GM12878 (cell line): Measurements from ENCODE around the gene GJC1. TPM values are rescaled to one million over a fixed set of nuclear protein-coding genes. Genes with fewer than 3 reads are reported as not detected.

ENCODE experiments used
- ATAC-seq: fragments of 200-7000 bp; cut with Tn5 transposase; 3 replicates; pipeline ENCODE4 v1.9.1; 2020; ENCODE audit warnings: mild to moderate bottlenecking, moderate library complexity
- BruUV-seq: library from RNA; stranded (reverse); fragments of 400-500 nt; replicated peaks from 2 replicates; lab custom pipeline; 2021; lab: Mats Ljungman, UMichigan
- CTCF ChIA-PET: fragments of 300-600 bp; sonication (Branson Sonifier 250); formaldehyde crosslinking; extraction: SDS; loops from one replicate; lab custom pipeline; 2021; ENCODE audit warnings: inconsistent platforms; lab: Yijun Ruan, JAX
- POLR2A ChIA-PET: fragments of 350-600 bp; formaldehyde crosslinking; extraction: SDS; loops from one replicate; lab custom pipeline; 2021; ENCODE audit warnings: inconsistent platforms; lab: Charles Lee
- RAD21 ChIA-PET: fragments of 300-600 bp; sonication (Branson Sonifier 250); formaldehyde crosslinking; loops from one replicate; lab custom pipeline; 2023; ENCODE audit warnings: antibody characterized with exemption; ENCODE audit not compliant: unreplicated experiment; lab: Charles Lee
- SMC1A ChIA-PET: fragments of 300-600 bp; sonication (Branson Sonifier 250); formaldehyde crosslinking; loops from one replicate; lab custom pipeline; 2023; ENCODE audit not compliant: unreplicated experiment, uncharacterized antibody; lab: Charles Lee
- DNase-seq: peaks from one replicate; pipeline ENCODE4 v3.0.0-alpha.2; 2011; ENCODE audit warnings: low read depth, low spot score
- FAIRE-seq: peaks from 3 replicates; lab custom pipeline; 2011; peaks lifted over from hg19 to GRCh38; lab: Jason Lieb, UNC
- H2AFZ ChIP-seq: 2 replicates; pipeline ENCODE4 v1.6.0; 2011; ENCODE audit warnings: low read depth, low read length, control low read depth; ENCODE audit not compliant: control insufficient read depth
- H3K27ac ChIP-seq: 2 replicates; pipeline ENCODE4 v1.5.1; 2011; ENCODE audit warnings: control low read depth; ENCODE audit not compliant: control insufficient read depth, insufficient read depth
- H3K27me3 ChIP-seq, 2 experiments: replicated peaks in 1 of 2; 2 replicates each; pipeline versions ENCODE4 v1.6.0 to v1.6.1; 2011; ENCODE audit warnings: low read length in 1 of 2; ENCODE audit not compliant: control insufficient read depth in 2 of 2, insufficient read depth in 2 of 2
- H3K36me3 ChIP-seq, 2 experiments: 2 replicates each; pipeline ENCODE4 v1.5.1; 2011; ENCODE audit warnings: low read length in 1 of 2; ENCODE audit not compliant: control insufficient read depth in 2 of 2, insufficient read depth in 2 of 2
- H3K4me1 ChIP-seq: 2 replicates; pipeline ENCODE4 v1.6.1; 2011; ENCODE audit warnings: mild to moderate bottlenecking, low read length, moderate library complexity, mixed read lengths; ENCODE audit not compliant: control insufficient read depth, insufficient read depth
- H3K4me2 ChIP-seq: 2 replicates; pipeline ENCODE4 v1.6.0; 2011; ENCODE audit warnings: control low read depth; ENCODE audit not compliant: control insufficient read depth, insufficient read depth
- H3K4me3 ChIP-seq: fragments of 200-600 bp; sonication (generic); 2 replicates; pipeline ENCODE4 v1.5.1; 2016
- H3K79me2 ChIP-seq: 2 replicates; pipeline ENCODE4 v1.6.0; 2011; ENCODE audit warnings: low read length; ENCODE audit not compliant: control insufficient read depth, insufficient read depth
- H3K9ac ChIP-seq: 2 replicates; pipeline ENCODE4 v1.8.0; 2011; ENCODE audit warnings: low read length, control low read depth, mixed read lengths; ENCODE audit not compliant: control insufficient read depth, insufficient read depth
- H3K9me3 ChIP-seq: replicated peaks from 3 replicates; pipeline ENCODE4 v1.5.1; 2011; ENCODE audit warnings: mild to moderate bottlenecking, low read length; ENCODE audit not compliant: control insufficient read depth, insufficient read depth
- H4K20me1 ChIP-seq: 2 replicates; pipeline ENCODE4 v1.6.0; 2011; ENCODE audit not compliant: control insufficient read depth, insufficient read depth
- FOXK2 ChIP-seq: fragments of 450-650 bp; IDR thresholded peaks from 2 replicates; pipeline ENCODE4 v1.6.1; 2017; ENCODE audit warnings: mild to moderate bottlenecking, moderate library complexity
- HDGF ChIP-seq: fragments of 450-650 bp; IDR thresholded peaks from 2 replicates; pipeline ENCODE4 v1.6.1; 2016; ENCODE audit warnings: antibody characterized with exemption
- HSF1 ChIP-seq: fragments of 150-350 bp; IDR thresholded peaks from 2 replicates; pipeline ENCODE4 v1.6.1; 2014; ENCODE audit warnings: mild to moderate bottlenecking, low read depth, low read length
- MLLT1 ChIP-seq: fragments of 450-650 bp; IDR thresholded peaks from 2 replicates; pipeline ENCODE4 v1.6.1; 2016; ENCODE audit warnings: mild to moderate bottlenecking
- ZNF24 ChIP-seq: fragments of 450-650 bp; IDR thresholded peaks from 2 replicates; pipeline ENCODE4 v1.6.1; 2017; ENCODE audit warnings: antibody characterized with exemption, mild to moderate bottlenecking
- WGBS: methylation state at CpG from one replicate; pipeline ENCODE4 v1.1.6; 2016; ENCODE audit warnings: low lambda C conversion rate; ENCODE audit not compliant: insufficient replicate concordance, insufficient coverage; ENCODE audit errors: missing lambda C conversion rate; 5-methylcytosine and 5-hydroxymethylcytosine counted together
- in situ Hi-C: fragments of 300-500 bp; cut with MboI; formaldehyde crosslinking; loops from 9 replicates; pipeline ENCODE4 v1.14.3; 2018; ENCODE audit warnings: mixed read lengths
- intact Hi-C: fragments of 100-400 bp; cut with micrococcal nuclease; formaldehyde crosslinking; loops from one replicate; pipeline ENCODE4 v1.14.2; 2022; ENCODE audit not compliant: unreplicated experiment
- polyA plus RNA-seq, 11 experiments: library from polyadenylated mRNA; depleted of rRNA in 4 of 11; unstranded in 6 of 11; stranded (reverse) in 5 of 11; fragments of >200 nt; fragmentation: Nextera tagmentation in 4 of 11; fragmentation: Illumina TruSeq in 1 of 11; extraction: Ambion mirVana in 4 of 11; extraction: Trizol in 1 of 11; gene quantifications; 1 replicate in 1 of 11; 2 replicates in 10 of 11; pipeline versions ENCODE4 v1.2.1 to v1.2.3, GENCODE V29; 2011 to 2016; ENCODE audit warnings: inconsistent platforms in 2 of 11, missing spikeins in 2 of 11, low read depth in 1 of 11
- total RNA-seq, 4 experiments: library from RNA; depleted of rRNA in 3 of 4; stranded (reverse); fragments of >200 nt in 3 of 4; fragmentation: Illumina TruSeq in 1 of 4; extraction: Trizol in 1 of 4; gene quantifications; 2 replicates each; pipeline versions ENCODE4 v1.2.1 to v1.2.3, GENCODE V29; 2013 to 2021

The GJC1 gene
- total and polyA plus RNA-seq, 10 of the 15 experiments (the other 5 are each of a cell fraction or from before 2014, with no cell fraction given), result 0.37 to 3.4 (median 0.90) TPM

- no peak for TF ChIP-seq FOXK2
Measured at GRCh38 chr17:44864831-44865230, 34.7 kb upstream of the GJC1 start (continued).

GRCh38 chr17:44863061-44863918 lies 33.2 kb upstream of the GJC1 start:
- SMC1A ChIA-PET, result interaction anchor here (0.7 to 4.4 kb wide), 3 partner anchors 85 to 157 kb away, joined by 3 to 19 read pairs (median 4); no protein-coding TSS in a partner anchor
- no peaks in the 10 kb centered on the region; the same call in 1 of the 2 replicates for H4K20me1 ChIP-seq
- H2AFZ ChIP-seq, result no peak overlapping the region
- no peak overlapping the region for H3K9ac ChIP-seq
- no peaks in the 10 kb centered on the region for H3K4me1 ChIP-seq
- H3K27me3 ChIP-seq, result no peaks in the 10 kb centered on the region
- 96% methylated on average over 12 of the region's 12 CpGs for WGBS
- no peak overlapping the region for H3K4me2 ChIP-seq
- ATAC-seq (no peak), DNase-seq (no peak), FAIRE-seq (no peak)
- no peak overlapping the region for H3K4me3 ChIP-seq
- peaks cover 27 to 40% of the 10 kb centered on the region in 2 experiments for H3K36me3 ChIP-seq
- no peaks in the 10 kb centered on the region for H3K9me3 ChIP-seq
- no TSS peak for BruUV-seq
- in situ Hi-C loops (loop anchor here (25.0 kb wide), 1 partner anchor 1651 kb away; the partner anchor contains the start of gene TMEM106A), intact Hi-C loops (no loop called here)
- H3K27ac ChIP-seq, result no peak overlapping the region
- H3K79me2 ChIP-seq, result no peaks in the 10 kb centered on the region
- RAD21 ChIA-PET, result interaction anchor here (2.7 kb wide), 2 partner anchors 85 to 88 kb away, joined by 6 to 13 read pairs; no protein-coding TSS in a partner anchor
- TF ChIP-seq MLLT1 (no peak), ZNF24 (no peak), HSF1 (no peak), HDGF (no peak)
- POLR2A ChIA-PET, result interaction anchor here (0.6 kb wide), 1 partner anchor 24 kb away, joined by 4 read pairs; no protein-coding TSS in a partner anchor
- CTCF ChIA-PET, result interaction anchor here (0.5 to 12.3 kb wide), 5 partner anchors 18 to 272 kb away, joined by 3 to 175 read pairs (median 4); partner anchors contain the start of gene ACBD4
